ENCODE results near the gene SLC35G1.
A peak's percentile ranks its signal among the peaks of the same experiment; 100 is the strongest.

The SLC35G1 gene

GRCh38 chr10:93876381-93876780 is 17.4 kb upstream of the SLC35G1 start:
- peak; percentile 48 for DNase-seq

GRCh38 chr10:93879273-93879672 is 14.5 kb upstream of the SLC35G1 start:
- no peak for DNase-seq

DNA sequence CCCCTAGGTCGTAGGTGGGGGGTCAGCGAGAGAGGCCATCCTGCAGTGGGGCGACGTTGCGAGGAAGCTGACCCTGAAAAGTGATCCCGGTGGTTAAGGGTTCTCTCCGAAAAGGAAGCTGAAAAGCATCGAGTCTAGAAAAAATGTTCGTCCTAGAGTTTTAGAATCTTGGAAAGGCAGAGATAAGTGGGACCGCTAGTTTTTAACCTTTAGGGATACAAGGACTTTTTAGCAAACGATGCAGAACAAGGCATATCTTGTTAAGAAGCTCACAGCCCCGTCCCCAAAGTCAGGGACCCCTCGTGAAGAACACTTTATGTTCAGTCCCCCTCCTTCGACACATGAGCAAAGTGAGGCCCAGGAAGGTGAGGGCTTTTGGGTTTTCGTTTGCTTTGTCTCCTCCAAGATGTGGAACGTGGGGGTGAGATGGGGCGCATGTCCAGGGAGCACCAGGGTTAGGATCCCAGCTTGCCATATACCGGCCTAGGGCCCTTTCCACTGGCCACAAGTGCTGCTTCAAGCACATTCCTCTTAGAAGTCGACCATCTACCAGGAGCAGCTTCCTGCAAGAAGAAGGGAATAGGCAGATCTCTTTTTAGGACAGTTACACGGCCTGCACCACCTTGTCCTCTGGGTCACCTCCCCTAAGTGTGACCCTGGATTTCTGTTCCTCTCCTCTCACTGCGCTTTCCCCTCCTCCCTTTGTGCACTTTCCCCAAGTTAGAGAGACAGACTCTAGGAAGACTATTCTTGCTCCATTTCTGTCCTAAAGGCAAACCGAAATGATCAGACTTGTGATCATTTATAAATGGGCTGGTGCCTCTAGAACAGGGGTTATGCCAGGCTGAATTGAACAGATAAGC is 969 bp downstream of the SLC35G1 start:
- peak; percentile 3 for DNase-seq

DNA sequence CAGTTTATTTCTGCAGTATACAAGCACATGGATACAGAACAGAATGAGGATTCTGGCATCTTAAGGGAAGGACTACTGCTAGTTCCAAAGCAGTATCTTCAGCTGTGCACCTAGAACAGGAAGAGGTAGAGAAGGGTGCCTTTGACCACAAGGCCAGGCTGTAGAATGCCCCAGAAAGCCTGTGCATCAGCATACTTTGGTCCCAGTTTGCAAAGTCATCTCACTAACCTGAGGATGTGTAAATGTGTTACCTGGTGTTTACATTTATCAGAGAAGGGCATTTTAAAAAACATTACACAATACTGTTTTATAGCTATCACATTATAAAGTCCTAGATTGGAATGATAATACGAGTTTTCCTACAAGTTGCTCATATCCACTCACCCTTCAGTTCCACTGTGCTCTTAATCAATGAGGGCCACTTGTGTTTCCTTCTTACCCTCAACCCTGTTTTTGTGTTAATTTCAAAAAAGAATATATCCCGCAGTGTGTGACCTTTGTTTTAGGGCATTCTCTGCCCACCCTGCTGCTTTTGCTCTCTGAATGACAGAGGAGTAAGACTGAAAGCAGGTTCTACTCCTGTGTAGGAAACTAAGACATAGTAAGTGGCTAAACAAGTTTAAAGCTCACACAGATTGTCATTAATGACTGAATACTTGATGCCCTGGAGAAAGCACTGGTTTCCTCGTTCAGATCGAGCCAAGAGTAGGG is 3.4 kb downstream of the SLC35G1 start:
- no peak for DNase-seq

DNA sequence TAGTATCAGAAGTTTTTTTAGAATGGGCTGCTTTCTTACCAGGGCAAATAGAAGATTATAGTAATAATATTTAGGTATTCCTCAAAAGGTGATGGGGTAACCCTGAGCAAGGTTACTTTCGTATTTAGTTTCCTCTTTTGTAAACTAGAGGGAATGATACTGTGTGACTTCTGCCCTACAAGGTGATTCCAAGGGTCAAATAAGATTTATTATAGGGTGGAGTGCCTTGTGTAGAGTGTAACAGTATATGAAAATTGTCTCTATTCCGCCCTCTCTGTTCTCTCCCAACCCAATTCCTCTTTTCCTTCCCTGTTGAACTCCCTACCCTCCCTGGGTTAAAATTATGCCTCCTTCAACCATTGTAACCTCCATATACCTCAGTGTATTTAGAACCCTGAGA is 5.3 kb downstream of the SLC35G1 start:
- no peak for DNase-seq

DNA sequence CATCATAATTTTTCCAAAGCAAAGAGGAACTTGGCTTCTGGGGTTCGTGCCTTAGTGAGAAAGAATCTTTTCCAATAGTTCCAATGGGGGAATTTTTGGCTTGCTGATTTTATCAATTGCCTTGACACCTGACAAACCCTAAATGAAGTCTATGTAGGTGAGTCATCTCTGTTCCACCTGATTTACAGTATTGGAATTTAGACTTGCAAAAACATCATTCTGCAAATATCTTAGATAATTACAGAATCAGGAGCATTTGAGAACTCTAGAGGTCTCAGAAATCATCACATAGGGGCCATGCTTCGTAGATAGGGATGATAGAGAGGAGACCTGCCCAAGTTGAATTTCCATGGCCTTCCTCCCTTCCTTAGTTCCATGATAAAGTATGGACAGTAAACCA is 9.3 kb downstream of the SLC35G1 start:
- DNase-seq = no peak

- DNase-seq = no peak
Observed at GRCh38 chr10:93904901-93905300, 11.1 kb downstream of the SLC35G1 start.

- no peak for DNase-seq
Observed at GRCh38 chr10:93907059-93907458, 13.3 kb downstream of the SLC35G1 start.

DNA sequence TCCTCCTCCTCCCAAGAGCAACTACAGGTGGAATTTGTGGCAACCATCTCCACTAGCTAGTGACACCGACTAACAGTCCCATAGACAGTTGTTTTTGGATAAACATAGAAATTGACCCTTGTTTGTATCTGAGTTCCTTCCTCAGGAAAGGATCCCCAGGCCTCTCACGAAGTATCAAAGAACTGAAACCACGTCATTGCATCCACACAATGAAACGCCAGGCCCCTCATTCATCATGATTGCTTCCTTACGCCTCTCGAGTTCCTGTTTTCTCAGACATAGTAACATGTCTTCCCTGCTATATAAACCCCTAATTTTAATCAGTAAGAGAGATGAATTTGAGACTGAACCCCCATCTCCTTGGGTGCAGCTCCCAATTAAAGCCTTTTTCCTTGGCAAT is 18.1 kb downstream of the SLC35G1 start:
- no peak for DNase-seq

- no peak for DNase-seq
Observed at GRCh38 chr10:93912444-93912843, 18.7 kb downstream of the SLC35G1 start.

DNA sequence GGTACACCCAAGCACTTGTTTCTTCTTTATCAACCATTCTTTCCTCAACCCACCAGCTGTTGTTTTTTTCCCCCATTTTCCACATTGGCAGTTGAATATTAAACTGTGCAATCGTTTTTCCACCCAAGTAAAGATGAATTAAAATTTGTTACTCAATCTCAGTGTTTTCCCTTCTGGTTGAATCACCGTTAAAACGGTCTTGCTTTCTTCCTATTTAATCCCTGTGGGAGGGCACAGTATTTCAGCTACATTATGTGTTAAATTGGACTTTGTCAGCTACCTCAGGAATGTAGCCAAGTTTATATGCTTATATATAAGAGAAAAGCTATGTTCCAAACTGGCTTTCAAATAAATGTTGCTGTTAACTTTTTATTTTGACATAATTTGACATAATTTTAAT is 19.9 kb downstream of the SLC35G1 start:
- DNase-seq = no peak

DNA sequence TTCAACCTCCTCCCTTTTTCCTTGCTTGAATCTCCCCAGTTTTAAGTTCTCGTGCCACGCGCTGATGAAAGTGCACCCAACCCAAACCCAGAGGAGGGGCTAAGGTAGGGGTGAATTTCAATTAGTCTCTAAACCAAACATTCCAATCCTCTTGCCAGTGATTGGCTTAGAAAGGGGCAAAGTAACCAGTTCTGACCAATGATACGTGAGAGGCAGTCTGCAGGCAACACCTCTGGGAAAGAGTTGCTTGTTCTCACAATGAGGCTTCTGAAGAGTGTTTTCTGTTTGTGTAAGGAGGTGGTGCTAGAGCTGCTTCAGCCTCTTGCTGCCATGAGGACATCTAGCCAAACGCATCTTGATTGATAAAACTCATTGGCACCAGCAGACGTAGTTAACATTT is 21.8 kb downstream of the SLC35G1 start:
- DNase-seq = no peak

DNA sequence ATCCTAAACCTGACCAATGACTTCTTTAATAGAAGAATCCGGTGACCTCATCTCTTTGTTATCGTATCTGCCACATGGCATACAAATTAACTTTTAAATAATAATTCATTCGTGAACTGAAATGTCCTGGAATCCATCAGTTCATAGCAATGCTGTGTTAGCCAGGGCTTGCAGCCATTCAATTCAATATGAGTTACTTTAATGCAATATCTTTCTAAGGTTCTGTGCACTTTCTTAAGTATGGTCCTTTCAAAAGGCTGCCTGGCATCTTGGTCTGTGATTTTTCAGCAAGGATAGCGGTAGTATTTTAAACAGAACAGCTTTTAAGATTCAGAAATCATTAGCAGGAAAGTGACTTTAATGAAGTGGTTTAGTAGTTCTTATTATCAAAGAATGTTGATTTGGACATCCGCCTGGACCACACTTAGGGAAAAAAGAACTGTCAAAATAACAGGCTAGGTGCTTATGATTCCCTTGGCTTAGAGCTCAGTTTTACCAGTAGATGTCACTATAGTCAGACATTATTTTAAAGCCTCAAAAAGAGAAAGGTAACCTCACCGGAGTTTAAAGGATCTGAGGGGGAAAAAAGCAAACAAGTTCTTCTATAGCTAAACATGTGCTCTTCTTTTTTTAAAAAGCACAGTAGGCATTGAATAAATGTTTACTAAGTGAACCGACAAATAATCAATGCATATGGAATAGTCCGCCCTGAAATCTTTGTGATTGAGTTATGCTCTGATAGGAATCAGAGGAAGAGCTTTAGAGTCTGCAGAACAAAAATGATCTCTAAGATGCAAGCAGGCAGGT is 22.7 kb downstream of the SLC35G1 start:
- DNase-seq = peak; percentile 39

DNA sequence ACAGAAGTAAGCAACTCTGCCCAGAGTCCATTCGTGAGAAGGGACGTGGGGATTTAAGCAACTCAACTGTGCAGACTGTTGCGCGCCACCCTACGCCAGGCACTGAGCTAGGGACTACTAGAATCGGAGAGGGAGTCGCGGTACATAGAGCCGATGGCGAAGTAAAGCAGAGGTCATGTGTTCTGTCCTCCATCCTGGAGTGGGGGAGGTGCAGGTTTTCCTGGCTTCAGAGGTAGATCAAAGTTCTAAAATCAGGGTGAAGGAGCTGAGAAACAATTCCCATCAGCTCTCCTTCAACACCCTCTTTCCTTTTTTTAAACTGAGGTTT is 23.2 kb downstream of the SLC35G1 start:
- no peak for DNase-seq

GRCh38 chr10:93917821-93918220 is 24.0 kb downstream of the SLC35G1 start:
- DNase-seq = no peak

GRCh38 chr10:93921338-93921737 is 27.6 kb downstream of the SLC35G1 start:
- DNase-seq = no peak

- DNase-seq = peak; percentile 13
Observed at GRCh38 chr10:93926613-93927012, 32.8 kb downstream of the SLC35G1 start.

- DNase-seq = no peak
Observed at GRCh38 chr10:93938140-93938539, 44.4 kb downstream of the SLC35G1 start.

- DNase-seq = no peak
Observed at GRCh38 chr10:93940881-93941280, 47.1 kb downstream of the SLC35G1 start.

DNA sequence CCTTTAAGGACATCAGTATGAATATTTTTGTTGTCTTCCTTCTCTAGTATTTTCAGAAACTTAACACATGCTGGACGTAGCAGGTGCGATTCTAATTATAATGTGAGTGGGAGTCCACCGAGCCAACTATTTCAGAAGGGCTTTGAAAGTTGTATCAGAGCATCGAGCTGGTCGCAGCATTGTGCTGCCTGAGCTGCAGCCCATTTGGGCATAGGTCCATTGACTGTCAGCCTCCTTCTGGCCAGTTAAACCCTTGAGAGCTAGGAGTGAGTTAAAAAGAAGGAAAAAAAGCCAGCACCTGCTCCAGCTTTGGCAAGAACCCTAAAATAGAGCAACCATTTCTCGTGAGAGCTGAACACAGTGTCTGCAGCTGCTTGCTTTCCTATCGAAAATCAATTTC is 47.8 kb downstream of the SLC35G1 start:
- DNase-seq = no peak

DNA sequence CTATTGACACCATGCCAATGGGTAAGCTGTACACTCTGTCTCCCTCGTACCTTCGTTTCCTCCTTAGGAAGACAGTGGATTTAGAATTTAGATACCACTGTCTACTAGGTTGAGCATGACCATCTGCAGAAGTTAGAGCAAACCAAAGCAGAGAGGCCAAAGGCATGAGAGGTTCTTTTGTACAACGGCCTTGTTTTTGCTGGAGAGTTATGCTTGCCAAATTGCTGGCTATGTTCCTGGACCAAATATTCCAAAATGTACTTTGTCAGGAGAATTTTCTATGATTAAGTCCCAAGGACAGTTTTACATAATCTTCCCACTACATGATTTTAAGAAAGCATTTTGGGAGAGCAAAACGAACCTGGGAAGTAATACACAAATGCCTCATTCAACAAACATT is 52.0 kb downstream of the SLC35G1 start:
- DNase-seq = no peak

- DNase-seq = peak; percentile 92
Observed at GRCh38 chr10:93947055-93947454, 53.3 kb downstream of the SLC35G1 start.

DNA sequence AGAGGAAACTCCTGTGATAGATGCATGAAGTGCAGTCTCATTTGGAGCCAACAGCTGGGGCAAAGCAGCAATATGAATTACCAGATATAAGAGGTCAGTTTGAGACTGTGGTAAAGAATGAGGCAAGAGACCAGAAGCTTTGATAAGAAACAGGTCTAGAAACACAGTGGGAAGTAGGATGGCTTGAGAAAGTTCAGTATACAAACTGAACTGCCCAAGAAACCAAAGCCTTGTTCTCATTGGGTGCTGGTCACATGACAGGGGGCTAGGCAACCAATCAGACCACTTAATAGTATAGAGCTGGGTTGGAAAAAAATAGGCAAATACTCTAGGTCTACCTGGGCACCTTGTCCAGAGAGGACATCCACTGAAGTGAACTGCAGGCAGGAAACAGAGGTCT is 53.7 kb downstream of the SLC35G1 start:
- DNase-seq = no peak
